Mesenchymal stem cell (in vitro differentiated cells and primary cell): Measurements from ENCODE around the gene USP7.
"Not testable (repeated sequence)": the region's sequence is repeated elsewhere in the genome, so short reads cannot be mapped to it uniquely, and the experiment has no call there.

Experiments used
- DNase-seq: peaks from one replicate; pipeline ENCODE4 v3.0.0-alpha.2; 2013
- H2AFZ ChIP-seq: one replicate; pipeline ENCODE4 v1.6.1; 2013; ENCODE audit warnings: low read depth, mild to moderate bottlenecking, control low read depth, inconsistent platforms, low read length, moderate library complexity
- H2AK5ac ChIP-seq: 2 replicates; pipeline ENCODE4 v1.6.1; 2013; ENCODE audit warnings: low read length, moderate library complexity, mild to moderate bottlenecking, inconsistent platforms; ENCODE audit not compliant: severe bottlenecking
- H2BK120ac ChIP-seq: one replicate; pipeline ENCODE4 v1.6.1; 2013; ENCODE audit warnings: low read depth, mild to moderate bottlenecking, inconsistent platforms, low read length, moderate library complexity
- H2BK12ac ChIP-seq, 2 experiments: one replicate each; pipeline ENCODE4 v1.6.1; 2013; ENCODE audit warnings: inconsistent platforms in 2 of 2, low read length in 2 of 2, mild to moderate bottlenecking in 2 of 2, moderate library complexity in 2 of 2, control low read depth in 1 of 2
- H2BK15ac ChIP-seq: one replicate; pipeline ENCODE4 v1.6.1; 2013; ENCODE audit warnings: mild to moderate bottlenecking, low read depth, inconsistent platforms; ENCODE audit not compliant: poor library complexity, severe bottlenecking
- H2BK5ac ChIP-seq: 2 replicates; pipeline ENCODE4 v1.6.1; 2013; ENCODE audit warnings: low read depth, mild to moderate bottlenecking, low read length, control low read depth, inconsistent platforms; ENCODE audit not compliant: poor library complexity, severe bottlenecking
- H3K14ac ChIP-seq, 2 experiments: one replicate each; pipeline ENCODE4 v1.6.1; 2013; ENCODE audit warnings: inconsistent platforms in 2 of 2, low read length in 2 of 2, control low read depth in 1 of 2, mild to moderate bottlenecking in 1 of 2, moderate library complexity in 1 of 2
- H3K18ac ChIP-seq, 2 experiments: one replicate each; pipeline ENCODE4 v1.6.1; 2013; ENCODE audit warnings: inconsistent platforms in 2 of 2, low read length in 2 of 2, control low read depth in 1 of 2, low read depth in 1 of 2, mild to moderate bottlenecking in 1 of 2
- H3K23ac ChIP-seq, 2 experiments: one replicate each; pipeline ENCODE4 v1.6.1; 2013; ENCODE audit warnings: inconsistent platforms in 2 of 2, low read length in 2 of 2, mild to moderate bottlenecking in 2 of 2, moderate library complexity in 2 of 2, control low read depth in 1 of 2
- H3K27ac ChIP-seq: 2 replicates; pipeline ENCODE4 v1.5.1; 2013; ENCODE audit warnings: mild to moderate bottlenecking, moderate library complexity, low read length, control low read depth, inconsistent platforms; ENCODE audit not compliant: poor library complexity, severe bottlenecking
- H3K27me3 ChIP-seq, 2 experiments: 2 replicates each; pipeline versions ENCODE4 v1.6.1 to v1.7.0; 2013; ENCODE audit warnings: low read length in 2 of 2, mild to moderate bottlenecking in 2 of 2, moderate library complexity in 2 of 2, control low read depth in 1 of 2, inconsistent platforms in 1 of 2; ENCODE audit not compliant: control insufficient read depth in 1 of 2, insufficient read depth in 1 of 2
- H3K36me3 ChIP-seq, 2 experiments: 2 replicates each; pipeline versions ENCODE4 v1.6.1 to v1.7.0; 2013; ENCODE audit warnings: low read length in 2 of 2, control low read depth in 1 of 2, inconsistent platforms in 1 of 2, low read depth in 1 of 2, mild to moderate bottlenecking in 1 of 2; ENCODE audit not compliant: insufficient read depth in 2 of 2, control insufficient read depth in 1 of 2
- H3K4ac ChIP-seq, 2 experiments: one replicate each; pipeline ENCODE4 v1.6.1; 2013; ENCODE audit warnings: inconsistent platforms in 2 of 2, low read length in 2 of 2, mild to moderate bottlenecking in 2 of 2, moderate library complexity in 2 of 2, control low read depth in 1 of 2, low read depth in 1 of 2
- H3K4me1 ChIP-seq: 2 replicates; pipeline ENCODE4 v1.6.1; 2013; ENCODE audit warnings: low read depth, low read length, control low read depth; ENCODE audit not compliant: control insufficient read depth, insufficient read depth
- H3K4me2 ChIP-seq: 2 replicates; pipeline ENCODE4 v1.6.1; 2013; ENCODE audit warnings: low read length, mild to moderate bottlenecking, inconsistent platforms; ENCODE audit not compliant: poor library complexity, severe bottlenecking
- H3K4me3 ChIP-seq, 2 experiments: 2 replicates each; pipeline versions ENCODE4 v1.5.1 to v1.7.0; 2013; ENCODE audit warnings: low read length in 2 of 2, mild to moderate bottlenecking in 2 of 2, control low read depth in 1 of 2, low read depth in 1 of 2; ENCODE audit not compliant: insufficient read depth in 1 of 2
- H3K79me1 ChIP-seq: replicated peaks from 2 replicates; pipeline ENCODE4 v1.6.1; 2013; ENCODE audit warnings: mild to moderate bottlenecking, control low read depth, low read length, inconsistent platforms; ENCODE audit not compliant: poor library complexity, severe bottlenecking
- H3K9ac ChIP-seq: 2 replicates; pipeline ENCODE4 v1.7.0; 2013; ENCODE audit warnings: mild to moderate bottlenecking, low read length, moderate library complexity
- H3K9me3 ChIP-seq: 2 replicates; pipeline ENCODE4 v1.7.0; 2013; ENCODE audit warnings: mild to moderate bottlenecking, low read length; ENCODE audit not compliant: control insufficient read depth
- H4K8ac ChIP-seq: one replicate; pipeline ENCODE4 v1.6.1; 2013; ENCODE audit warnings: inconsistent platforms, mild to moderate bottlenecking, low read length, moderate library complexity
- H4K91ac ChIP-seq: one replicate; pipeline ENCODE4 v1.6.1; 2013; ENCODE audit warnings: mild to moderate bottlenecking, low read length, inconsistent platforms
- WGBS: methylation state at CpG from one replicate; pipeline ENCODE4 v1.1.7; 2013; ENCODE audit warnings: mixed read lengths; 5-methylcytosine and 5-hydroxymethylcytosine counted together

USP7 gene

GRCh38 chr16:8847145-8847544, 116.6 kb downstream of the USP7 start:
- H3K4me2 ChIP-seq = no peak overlapping the region
- peaks cover 57 to 62% of the 10 kb centered on the region in 2 experiments for H3K36me3 ChIP-seq
- no peak overlapping the region for H3K9ac ChIP-seq
- no peak overlapping the region for H3K4ac ChIP-seq
- H2BK15ac ChIP-seq = no peak overlapping the region
- peak overlapping the region; percentile 62 for H4K91ac ChIP-seq
- no peak overlapping the region for H2BK12ac ChIP-seq
- WGBS = 97% methylated on average over 13 of the region's 13 CpGs
- H2AFZ ChIP-seq = no peak overlapping the region
- H3K27ac ChIP-seq = no peak overlapping the region
- no peak overlapping the region for H2AK5ac ChIP-seq
- H3K14ac ChIP-seq = no peak overlapping the region
- DNase-seq = no peak
- H4K8ac ChIP-seq = peak overlapping the region; percentile 67
- no peak overlapping the region for H3K18ac ChIP-seq
- H3K9me3 ChIP-seq = no peaks in the 10 kb centered on the region
- no peaks in the 10 kb centered on the region for H3K27me3 ChIP-seq
- no peak overlapping the region for H2BK120ac ChIP-seq
- H3K79me1 ChIP-seq = peaks cover 6% of the 10 kb centered on the region
- H3K4me3 ChIP-seq = no peak overlapping the region
- H3K23ac ChIP-seq = no peak overlapping the region
- H3K4me1 ChIP-seq = peaks cover 33% of the 10 kb centered on the region
- H2BK5ac ChIP-seq = no peak overlapping the region

- Histone ChIP-seq H2BK15ac (no peak overlapping the region), H3K27ac (no peak overlapping the region), H2AFZ (no peak overlapping the region), H3K36me3 (peaks cover 50 to 55% of the 10 kb centered on the region in 2 experiments), H3K4me1 (peaks cover 29% of the 10 kb centered on the region), H3K4ac (no peak overlapping the region), H3K9ac (no peak overlapping the region), H3K23ac (no peak overlapping the region), H3K9me3 (no peaks in the 10 kb centered on the region), H3K79me1 (peaks cover 4% of the 10 kb centered on the region), H3K18ac (no peak overlapping the region), H4K91ac (no peak overlapping the region), H2AK5ac (no peak overlapping the region), H2BK5ac (no peak overlapping the region), H3K27me3 (no peaks in the 10 kb centered on the region), H2BK12ac (no peak overlapping the region), H2BK120ac (no peak overlapping the region), H4K8ac (no peak overlapping the region), H3K14ac (no peak overlapping the region), H3K4me3 (no peak overlapping the region), H3K4me2 (no peak overlapping the region)
- 94% methylated on average over 10 of the region's 10 CpGs for WGBS
- no peak for DNase-seq
These were observed 117.2 kb downstream of the USP7 start for GRCh38 chr16:8846401-8846932.

- H4K91ac ChIP-seq = no peak overlapping the region
- H3K9ac ChIP-seq = no peak overlapping the region
- no peak overlapping the region for H3K27ac ChIP-seq
- 99% methylated on average over 7 of the region's 7 CpGs for WGBS
- H4K8ac ChIP-seq = no peak overlapping the region
- no peaks in the 10 kb centered on the region for H3K9me3 ChIP-seq
- no peak overlapping the region for H2AK5ac ChIP-seq
- DNase-seq = no peak
- no peaks in the 10 kb centered on the region for H3K27me3 ChIP-seq
- no peak overlapping the region for H3K4ac ChIP-seq
- H3K23ac ChIP-seq = peak overlapping the region in 1 of 2 experiments; percentile 64
- no peak overlapping the region for H2BK15ac ChIP-seq
- H3K79me1 ChIP-seq = peaks cover 4% of the 10 kb centered on the region
- no peak overlapping the region for H3K14ac ChIP-seq
- no peak overlapping the region for H3K4me2 ChIP-seq
- peaks cover 28% of the 10 kb centered on the region for H3K4me1 ChIP-seq
- H3K4me3 ChIP-seq = no peak overlapping the region
- H3K18ac ChIP-seq = no peak overlapping the region
- H3K36me3 ChIP-seq = peaks cover 45 to 49% of the 10 kb centered on the region in 2 experiments
- H2BK12ac ChIP-seq = no peak overlapping the region
- no peak overlapping the region for H2AFZ ChIP-seq
- H2BK5ac ChIP-seq = no peak overlapping the region
- no peak overlapping the region for H2BK120ac ChIP-seq
These were observed 117.9 kb downstream of the USP7 start for GRCh38 chr16:8845699-8846298.

GRCh38 chr16:8843296-8843695, 120.4 kb downstream of the USP7 start:
- H3K14ac ChIP-seq, H3K9ac ChIP-seq, H3K23ac ChIP-seq, H2BK15ac ChIP-seq, H3K79me1 ChIP-seq, DNase-seq, H3K27me3 ChIP-seq, H2AFZ ChIP-seq, H3K9me3 ChIP-seq, H3K4me1 ChIP-seq, H2BK5ac ChIP-seq, H3K27ac ChIP-seq, H4K91ac ChIP-seq, H3K4ac ChIP-seq, H3K18ac ChIP-seq, H2BK120ac ChIP-seq, H3K4me2 ChIP-seq, H2BK12ac ChIP-seq, H4K8ac ChIP-seq, H2AK5ac ChIP-seq: not testable (repeated sequence)
- Histone ChIP-seq H3K36me3 (peaks cover 25% of the 10 kb centered on the region in 2 experiments), H3K4me3 (peak overlapping the region in 1 of 2 experiments; percentile 63)
- WGBS = 93% methylated on average over 10 of the region's 12 CpGs
